Transverse colon (tissue), 3 donors: ENCODE results near the gene OSGIN1.

Experiments
- POLR2A ChIP-seq: fragments of 450-650 bp; IDR thresholded peaks from one replicate; pipeline ENCODE4 v1.6.1; 2016; ENCODE audit warnings: antibody characterized with exemption, mild to moderate bottlenecking, moderate library complexity
- TF ChIP-seq, protein P1 (sequence below), 5 experiments: fragments of 200-600 bp in 3 of 5; fragments of 450-650 bp in 2 of 5; sonication (generic) in 3 of 5; IDR thresholded peaks; 1 replicate in 2 of 5; 2 replicates in 3 of 5; pipeline ENCODE4 v1.5.1; 2016 to 2017; ENCODE audit warnings: antibody characterized with exemption in 5 of 5, inconsistent platforms in 3 of 5, mild to moderate bottlenecking in 2 of 5, moderate library complexity in 1 of 5

GRCh38 chr16:83932304-83932703 is 20.7 kb upstream of the OSGIN1 start:
- TF ChIP-seq, protein P1, sequence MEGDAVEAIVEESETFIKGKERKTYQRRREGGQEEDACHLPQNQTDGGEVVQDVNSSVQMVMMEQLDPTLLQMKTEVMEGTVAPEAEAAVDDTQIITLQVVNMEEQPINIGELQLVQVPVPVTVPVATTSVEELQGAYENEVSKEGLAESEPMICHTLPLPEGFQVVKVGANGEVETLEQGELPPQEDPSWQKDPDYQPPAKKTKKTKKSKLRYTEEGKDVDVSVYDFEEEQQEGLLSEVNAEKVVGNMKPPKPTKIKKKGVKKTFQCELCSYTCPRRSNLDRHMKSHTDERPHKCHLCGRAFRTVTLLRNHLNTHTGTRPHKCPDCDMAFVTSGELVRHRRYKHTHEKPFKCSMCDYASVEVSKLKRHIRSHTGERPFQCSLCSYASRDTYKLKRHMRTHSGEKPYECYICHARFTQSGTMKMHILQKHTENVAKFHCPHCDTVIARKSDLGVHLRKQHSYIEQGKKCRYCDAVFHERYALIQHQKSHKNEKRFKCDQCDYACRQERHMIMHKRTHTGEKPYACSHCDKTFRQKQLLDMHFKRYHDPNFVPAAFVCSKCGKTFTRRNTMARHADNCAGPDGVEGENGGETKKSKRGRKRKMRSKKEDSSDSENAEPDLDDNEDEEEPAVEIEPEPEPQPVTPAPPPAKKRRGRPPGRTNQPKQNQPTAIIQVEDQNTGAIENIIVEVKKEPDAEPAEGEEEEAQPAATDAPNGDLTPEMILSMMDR (IDR thresholded peaks at IDR 0.05), result no peak
- no peak for TF ChIP-seq POLR2A
